A549 treated with ZK216348 at 1 μM for 4 hours (cell line): Measurements from ENCODE around the gene ADD1. TPM values are rescaled to one million over a fixed set of nuclear protein-coding genes. Genes with fewer than 3 reads are reported as not detected.

Experiments used
- total RNA-seq: library from RNA; stranded (reverse); fragments of 200-300 nt; extraction: Qiagen RNA extraction; gene quantifications from 5 replicates; pipeline ENCODE4 v1.2.3, GENCODE V29; 2022; ENCODE audit warnings: low read depth

The ADD1 gene
- total RNA-seq, result 69.7 to 92.1 TPM (median 81.8 TPM) in 5 replicates

GRCh38 chr4:2843263-2843940 is at the start of gene ADD1:
ADD1 (plus strand) TSS chr4:2843844; CDS start chr4:2875916, 32,072 bp downstream.

GRCh38 chr4:2963175-2963965 is 119.7 kb downstream of the ADD1 start, which contains the start of the genes GRK4 and NOP14:
GRK4 (plus strand) TSS chr4:2963571; CDS start chr4:2964071, 500 bp downstream.
NOP14 (minus strand) TSS chr4:2963406; CDS start chr4:2963319, 87 bp downstream.

Other genes with a start within 250 kb of the ADD1 start
- gene TNIP2, start 87.5 kb upstream of the ADD1 start, total RNA-seq, result 32.6 to 48.7 TPM (median 45.3 TPM) in 5 replicates
- 2.5 to 4.9 TPM (median 4.0 TPM) in 5 replicates for gene SH3BP2, start 50.8 kb upstream of the ADD1 start, total RNA-seq
- 25.2 to 30.4 TPM (median 27.5 TPM) in 5 replicates for gene NOP14, start 119.6 kb downstream of the ADD1 start, total RNA-seq
- gene GRK4, start 119.7 kb downstream of the ADD1 start, total RNA-seq, result 1.1 to 1.9 TPM (median 1.6 TPM) in 5 replicates
- gene HTT-AS, start 230.7 kb downstream of the ADD1 start, total RNA-seq, result not detected in 5 replicates
- 9.8 to 13.4 TPM (median 12.3 TPM) in 5 replicates for gene HTT, start 230.8 kb downstream of the ADD1 start, total RNA-seq